Islet precursor cell (in vitro differentiated cells): ENCODE results near the gene IBTK.
"Not testable (repeated sequence)": the region's sequence is repeated elsewhere in the genome, so short reads cannot be mapped to it uniquely, and the experiment has no call there.

ENCODE experiments used
- DNase-seq: peaks from one replicate; pipeline ENCODE4 v3.0.0-alpha.2; 2018

The IBTK gene

DNA sequence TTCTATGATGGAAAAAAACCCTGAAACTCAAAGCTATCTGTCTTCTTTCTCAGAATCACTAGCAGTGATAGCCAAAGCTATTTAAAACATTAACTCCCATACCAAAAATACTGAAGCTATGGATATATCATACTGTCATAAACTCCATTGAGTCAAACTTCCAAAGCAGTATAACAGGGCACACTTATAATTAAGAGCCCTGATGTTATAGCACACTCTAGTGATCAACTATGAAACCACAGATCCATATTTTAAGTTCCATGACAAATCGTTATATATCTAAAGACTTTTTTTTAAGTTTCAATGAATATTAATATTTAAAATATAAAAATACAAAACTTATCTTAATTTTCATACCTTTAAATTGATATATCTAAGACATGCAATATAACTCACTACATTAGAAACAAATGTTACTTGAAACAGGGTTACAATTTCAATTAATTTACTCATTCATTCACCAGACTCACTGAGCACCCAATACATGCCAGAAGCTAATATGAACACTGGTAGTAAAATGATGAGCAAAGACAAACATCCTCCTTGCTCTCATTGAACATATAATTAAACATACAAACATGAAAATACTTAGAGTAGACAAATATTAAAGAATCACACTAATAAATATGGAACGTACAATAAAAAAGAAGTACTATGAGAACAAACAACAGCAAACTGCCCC is 69.3 kb downstream of the IBTK start:
- no peak for DNase-seq

DNA sequence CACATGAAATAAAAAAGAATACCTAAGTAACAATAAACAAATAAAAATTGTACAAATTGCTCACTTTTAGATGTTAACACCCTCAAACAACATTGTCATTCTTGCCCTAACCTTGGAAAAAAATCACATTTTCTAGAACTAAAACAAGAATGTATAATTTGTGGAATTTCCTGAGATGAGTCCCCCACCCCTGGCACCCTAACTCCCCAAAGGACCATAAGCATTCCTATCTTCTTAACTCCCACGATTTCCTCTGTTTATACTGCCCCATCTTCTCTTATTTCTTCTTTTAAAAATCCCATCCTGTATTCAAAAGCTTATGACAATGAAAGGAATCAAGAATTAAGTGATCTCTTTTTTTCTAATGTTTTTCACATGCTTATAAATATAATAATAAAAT is 70.9 kb downstream of the IBTK start:
- DNase-seq = no peak

DNA sequence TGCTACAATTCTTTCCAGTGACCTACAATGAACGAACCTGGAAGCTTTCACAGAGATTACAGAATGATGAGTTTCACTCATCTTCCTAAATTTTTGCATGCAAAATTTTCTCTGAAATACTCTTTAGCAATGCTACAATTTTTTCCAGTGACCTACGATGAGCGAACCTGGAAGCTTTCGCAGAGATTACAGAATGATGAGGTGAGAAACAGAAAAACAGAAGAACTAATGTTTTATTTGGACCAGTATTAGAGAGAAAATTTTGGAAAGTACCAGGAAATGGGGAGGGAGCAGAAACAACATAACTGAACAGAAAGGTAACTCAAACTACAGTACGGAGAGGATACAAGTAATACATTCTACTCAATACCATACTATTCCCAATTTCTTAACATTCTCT is 75.0 kb downstream of the IBTK start:
- no peak for DNase-seq

DNA sequence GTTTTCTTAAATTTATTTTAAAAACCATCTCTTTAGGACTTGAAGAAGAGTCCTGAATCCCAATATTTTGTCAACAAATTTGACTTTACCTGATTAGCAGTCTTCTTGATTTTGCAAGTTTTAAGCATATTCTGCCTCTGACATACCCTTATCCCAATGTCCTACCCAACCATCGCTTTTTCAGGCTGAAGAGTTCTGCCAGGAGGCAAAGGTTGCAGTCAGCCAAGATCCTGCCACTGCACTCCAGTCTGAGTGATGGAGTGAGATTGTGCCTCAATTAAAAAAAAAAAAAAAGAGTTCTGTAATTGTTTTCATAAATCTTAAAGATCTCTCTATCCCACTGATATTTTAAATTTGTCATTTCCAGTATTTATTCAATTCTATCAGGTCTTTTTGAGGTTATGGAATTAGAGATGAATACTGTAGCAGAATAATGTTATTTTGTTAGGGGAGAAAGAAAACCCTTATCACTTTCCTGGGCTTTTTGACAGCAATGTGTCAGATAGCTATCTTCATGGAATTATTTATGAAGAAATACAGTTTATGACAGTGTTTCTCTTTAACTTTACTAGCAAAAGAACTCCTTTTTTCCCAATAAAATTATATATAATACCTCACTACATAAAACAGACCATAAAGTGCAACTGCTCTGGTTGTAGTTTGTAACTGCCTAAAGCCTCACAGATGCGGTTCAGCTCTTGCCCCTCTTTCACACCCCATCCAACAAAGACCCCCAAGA is 78.2 kb downstream of the IBTK start:
- DNase-seq = no peak

DNA sequence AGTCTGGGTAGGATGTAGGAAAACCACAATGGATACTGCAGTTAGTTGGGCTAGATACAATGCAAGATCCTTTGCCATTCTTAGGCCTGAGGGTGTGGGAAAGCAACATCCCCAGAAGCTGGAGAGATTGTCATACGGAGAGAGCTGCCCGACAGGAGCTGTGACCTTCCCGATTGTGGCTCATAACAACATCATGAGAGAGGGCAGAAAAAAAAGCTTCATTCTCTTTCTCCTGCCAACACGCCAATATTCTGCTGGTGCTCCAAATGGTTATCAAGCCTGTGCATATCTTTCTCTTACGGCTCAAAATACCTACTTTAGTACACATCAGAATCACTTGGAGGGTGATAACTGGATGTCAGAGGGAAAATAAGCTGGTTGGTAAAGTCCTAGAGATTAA is 81.1 kb downstream of the IBTK start:
- no peak for DNase-seq

DNA sequence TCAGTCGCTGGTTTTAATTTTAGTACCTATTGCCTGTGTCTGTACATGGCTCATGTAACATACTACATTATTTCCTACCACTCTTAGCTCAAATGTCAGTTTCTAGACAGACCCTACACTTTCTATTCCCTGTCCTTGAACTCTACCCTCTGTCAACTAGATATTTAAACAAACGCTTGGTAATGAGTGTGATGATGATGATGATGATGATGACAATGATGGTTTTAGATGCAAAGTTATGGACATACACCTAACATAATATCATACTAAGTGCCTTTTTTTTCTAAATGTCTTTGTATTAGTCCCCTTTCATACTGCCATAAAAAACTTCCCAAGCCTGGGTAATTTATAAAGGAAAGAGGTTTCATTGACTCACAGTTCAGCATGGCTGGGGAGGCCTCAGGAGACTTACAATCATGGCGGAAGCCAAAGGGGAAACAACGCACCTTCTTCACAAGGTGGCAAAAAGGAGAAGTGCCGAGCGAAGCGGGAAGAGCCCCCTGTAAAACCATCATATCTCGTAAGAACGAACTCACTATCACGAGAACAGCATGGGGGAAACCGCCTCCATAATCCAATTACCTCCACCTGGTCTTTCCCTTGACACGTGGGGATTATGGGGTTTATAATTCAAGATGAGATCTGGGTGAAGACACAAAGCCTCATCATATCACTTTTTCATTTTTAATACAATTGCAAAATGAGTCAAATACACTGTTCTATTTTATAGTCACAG is 87.1 kb downstream of the IBTK start:
- DNase-seq = no peak

DNA sequence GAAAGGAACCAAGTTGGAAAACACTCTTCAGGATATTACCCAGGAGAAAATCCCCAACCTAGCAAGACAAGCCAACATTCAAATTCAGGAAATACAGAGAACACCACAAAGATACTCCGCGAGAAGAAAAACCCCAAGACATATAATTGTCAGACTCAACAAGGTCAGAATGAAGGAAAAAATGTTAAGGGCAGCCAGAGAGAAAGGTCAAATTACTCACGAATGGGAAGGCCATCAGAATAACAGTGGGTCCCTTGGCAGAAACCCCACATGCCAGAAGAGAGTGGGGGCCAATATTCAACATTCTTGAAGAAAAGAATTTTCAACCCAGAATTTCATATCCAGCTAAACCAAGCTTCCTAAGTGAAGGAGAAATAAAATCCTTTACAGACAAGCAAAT is 94.8 kb downstream of the IBTK start:
- not testable (repeated sequence) for DNase-seq

DNA sequence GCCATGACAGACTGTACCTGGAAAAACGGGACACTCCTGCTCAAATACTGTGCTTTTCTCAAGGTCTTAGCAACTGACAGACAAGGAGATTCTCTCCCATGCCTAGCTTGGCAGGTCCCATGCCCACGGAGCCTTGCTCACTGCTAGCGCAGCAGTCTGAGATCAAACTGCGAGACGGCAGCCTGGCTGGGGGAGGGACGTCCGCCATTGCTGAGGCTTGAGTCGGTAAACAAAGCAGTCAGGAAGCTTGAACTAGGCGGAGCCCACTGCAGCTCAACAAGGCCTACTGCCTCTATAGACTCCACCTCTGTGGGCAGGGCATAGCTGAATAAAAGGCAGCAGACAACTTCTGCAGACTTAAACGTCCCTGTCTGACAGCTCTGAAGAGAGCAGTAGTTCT is 96.4 kb downstream of the IBTK start:
- not testable (repeated sequence) for DNase-seq

DNA sequence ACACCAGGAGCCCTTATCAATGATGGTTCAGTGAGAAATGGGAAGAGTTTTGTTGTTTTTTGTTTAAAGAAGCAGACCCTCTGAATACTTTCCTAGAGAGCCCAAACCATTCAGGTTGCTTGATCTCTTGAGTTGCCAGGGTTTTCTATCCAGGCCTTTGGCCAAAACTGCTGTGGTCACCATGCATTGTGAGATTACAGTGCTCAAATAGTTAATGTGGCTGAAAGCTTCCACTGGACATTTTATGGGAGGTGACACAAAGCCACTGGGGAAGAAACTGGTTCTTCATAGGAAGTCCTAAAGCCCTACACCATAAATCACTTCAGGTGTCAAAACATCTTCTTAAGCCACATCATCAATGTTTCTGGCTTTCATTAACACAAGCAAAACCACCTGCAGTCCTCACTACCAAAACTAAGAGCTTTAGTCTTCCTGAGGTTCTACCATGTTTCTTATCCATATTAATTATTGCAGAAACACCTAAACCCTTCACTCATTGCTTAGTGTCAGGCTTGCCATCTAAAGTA is 101.6 kb downstream of the IBTK start:
- DNase-seq = no peak

DNA sequence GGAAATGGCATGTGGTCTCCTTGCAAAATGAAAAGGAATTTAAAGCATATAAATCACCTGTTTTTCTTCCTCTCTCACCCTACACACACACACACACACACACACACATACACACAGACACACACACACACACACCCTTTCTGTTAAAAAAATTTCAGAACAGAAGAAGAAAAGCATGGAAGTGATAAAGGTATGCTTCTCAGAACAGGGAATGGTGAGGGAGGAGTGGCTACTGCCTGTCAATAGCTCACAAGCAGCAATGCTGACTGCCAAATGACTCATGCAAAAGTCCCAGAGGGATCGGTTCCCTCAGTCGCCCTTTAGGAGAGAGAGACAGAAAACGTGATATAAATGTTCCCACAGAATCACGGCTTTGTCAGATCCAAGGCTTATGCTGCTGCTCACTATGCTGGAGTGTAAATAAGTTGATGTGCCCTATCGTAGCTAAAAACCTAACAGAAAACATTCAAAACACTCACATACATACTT is 102.6 kb downstream of the IBTK start:
- peak; percentile 84 for DNase-seq

DNA sequence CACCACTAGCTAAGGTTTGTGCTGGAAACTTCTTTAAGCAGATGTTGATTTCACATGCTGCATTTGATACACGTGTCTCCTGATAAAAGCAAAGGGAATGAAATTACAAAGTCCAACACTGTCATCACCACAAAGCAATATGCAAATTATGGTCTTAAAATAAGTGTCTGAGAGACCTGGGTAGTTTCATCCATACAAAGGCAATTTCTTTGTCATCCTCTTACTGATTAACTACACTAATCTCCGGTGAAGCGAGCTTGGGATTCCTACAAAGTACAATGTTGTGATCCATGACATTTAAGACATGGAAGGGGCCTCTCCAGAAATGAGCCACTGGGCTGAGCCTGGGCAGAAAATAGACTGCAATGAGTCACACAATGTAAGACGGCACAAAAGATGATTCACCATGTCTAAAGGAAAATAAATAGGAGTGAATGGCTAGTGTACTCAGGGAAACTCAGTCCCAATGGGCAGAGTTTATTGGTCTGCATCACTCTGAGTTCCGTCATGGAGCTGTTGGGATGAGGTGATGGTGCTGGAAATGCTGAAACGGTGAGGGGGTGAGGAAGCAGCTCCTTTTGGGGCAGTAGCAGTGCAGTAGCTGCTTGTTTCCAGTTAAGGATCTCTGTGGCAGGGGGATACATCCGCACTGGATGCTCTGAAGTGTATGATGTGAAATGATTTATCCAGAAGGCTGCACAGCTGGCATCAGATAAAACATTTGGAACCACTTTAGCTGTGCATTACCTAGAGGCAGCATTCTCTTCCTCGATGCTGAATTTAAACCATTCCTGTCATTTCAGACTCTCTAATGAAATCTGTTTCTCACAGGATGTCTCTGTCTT is 103.3 kb downstream of the IBTK start:
- DNase-seq = peak; percentile 72

DNA sequence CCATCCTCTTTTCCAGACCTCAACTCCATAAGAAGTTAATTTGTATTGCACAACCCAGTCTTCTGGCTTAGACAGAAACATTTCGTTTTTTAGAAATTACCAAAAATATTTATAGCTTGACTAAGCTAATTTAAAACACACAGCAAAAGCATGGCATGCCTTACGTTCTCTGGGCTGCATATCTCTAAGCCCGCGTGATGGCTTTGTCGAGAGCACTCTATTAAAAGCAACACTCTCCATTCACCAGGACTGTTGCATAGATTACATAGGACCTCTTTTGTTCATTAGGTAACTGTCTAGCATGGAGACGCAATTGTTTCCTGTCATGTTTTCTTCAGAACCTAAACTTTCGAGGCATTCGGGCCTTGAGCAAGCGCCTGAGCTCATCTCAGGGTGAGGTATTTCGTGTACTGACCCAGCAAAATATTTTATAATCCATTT is 104.5 kb downstream of the IBTK start:
- DNase-seq = no peak

DNA sequence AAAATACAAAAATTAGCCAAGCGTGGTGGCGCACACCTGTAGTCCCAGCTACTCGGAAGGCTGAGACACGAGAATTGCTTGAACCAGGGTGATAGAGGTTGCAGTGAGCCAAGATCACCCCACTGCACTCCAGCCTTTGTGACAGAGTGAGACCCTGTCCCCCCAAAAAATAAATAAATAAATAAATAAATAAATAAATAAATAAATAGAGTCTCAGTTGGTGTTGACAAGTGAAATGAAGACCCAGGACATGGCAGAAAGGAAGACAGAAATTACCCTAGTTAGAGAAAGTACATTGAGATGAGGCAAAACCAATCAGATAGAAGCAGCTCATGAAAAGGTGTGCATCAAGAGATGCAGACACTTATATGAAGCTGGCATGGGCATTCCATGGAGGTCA is 105.0 kb downstream of the IBTK start:
- no peak for DNase-seq

DNA sequence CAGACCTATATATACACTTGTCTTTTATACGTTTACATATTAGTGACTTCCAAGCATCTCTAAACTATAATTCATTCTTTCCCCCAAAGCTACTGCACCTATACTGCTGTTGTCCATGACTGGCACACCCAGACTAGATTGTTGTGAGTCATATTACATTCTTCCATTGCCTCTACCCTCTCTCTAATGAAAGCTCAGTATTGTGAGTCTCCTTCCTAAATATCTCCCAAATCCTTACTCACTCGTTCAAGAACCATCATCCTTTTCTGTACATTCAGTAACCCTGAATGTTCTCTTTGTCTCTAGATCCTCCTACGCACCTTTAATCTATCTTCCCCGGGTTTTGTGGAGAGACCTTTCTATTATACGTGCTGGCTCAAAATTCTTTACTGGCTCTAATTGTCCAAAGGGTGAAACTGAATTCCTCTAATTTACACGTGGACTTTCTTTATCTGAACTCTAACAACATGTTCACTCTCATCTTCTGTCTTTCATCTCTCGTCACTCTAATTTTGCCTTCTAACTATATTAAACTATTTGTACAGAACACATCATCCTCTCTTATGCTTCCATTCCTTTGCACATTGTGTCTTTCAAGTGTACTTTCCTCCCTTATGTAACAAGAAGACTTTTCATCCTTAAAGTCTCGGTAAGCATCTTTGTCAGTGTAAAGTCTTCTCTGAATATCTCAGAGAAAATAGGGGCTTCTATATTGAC is 109.3 kb downstream of the IBTK start:
- DNase-seq = no peak

DNA sequence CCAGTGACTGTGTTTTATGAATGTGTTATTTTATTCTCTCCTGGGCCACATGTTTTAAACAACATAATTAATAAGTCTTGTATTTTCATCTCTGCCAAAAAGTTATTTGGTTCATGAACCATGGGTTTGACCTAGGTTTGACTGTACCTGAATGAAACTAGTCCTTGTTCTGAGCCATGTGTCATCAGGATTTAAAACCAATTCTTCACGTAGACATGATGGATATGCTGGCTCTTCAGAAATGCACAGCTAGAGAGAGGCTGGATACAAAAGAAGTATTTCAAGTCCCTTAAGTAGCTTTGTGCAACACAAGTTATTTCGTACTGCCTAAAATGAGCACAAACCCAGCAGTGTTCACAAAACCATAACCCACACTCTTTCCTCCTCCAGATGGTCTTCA is 116.1 kb downstream of the IBTK start:
- DNase-seq = no peak

DNA sequence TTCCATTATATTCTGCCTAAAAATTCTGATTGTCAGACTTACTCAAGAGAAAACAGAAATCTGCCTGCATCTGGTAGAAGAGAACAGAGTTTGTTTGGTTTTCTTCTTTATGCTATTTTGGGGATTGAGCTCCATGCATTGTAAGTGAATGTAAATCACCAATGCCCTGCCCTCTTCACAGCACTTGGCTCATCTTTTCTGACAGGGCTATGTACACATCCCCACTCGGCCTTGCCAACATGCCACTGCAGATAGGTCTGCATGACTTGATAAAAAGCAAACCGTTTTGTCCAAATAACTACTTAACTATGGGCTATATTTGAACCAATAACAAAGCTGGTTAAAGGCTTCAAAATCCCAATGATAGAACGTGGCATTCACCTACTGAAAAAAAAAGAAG is 117.7 kb downstream of the IBTK start:
- DNase-seq = no peak

DNA sequence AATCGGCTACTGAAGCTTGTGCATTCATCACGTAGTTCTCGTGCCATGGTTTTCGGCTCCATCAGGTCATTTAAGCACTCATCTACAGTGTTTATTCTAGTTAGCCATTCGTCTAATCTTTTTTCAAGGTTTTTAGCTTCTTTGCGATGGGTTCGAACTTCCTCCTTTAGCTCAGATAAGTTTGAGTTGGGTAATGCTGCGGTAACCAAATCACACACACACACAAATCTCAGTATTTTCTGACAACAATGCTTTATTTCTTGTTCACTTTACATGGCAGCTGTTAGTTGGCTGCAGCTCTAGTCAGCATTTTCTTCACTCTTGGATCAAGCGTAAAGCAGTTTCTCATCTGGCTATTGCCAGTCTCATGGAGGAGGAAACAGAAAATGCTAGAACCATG is 118.6 kb downstream of the IBTK start:
- DNase-seq = not testable (repeated sequence)

DNA sequence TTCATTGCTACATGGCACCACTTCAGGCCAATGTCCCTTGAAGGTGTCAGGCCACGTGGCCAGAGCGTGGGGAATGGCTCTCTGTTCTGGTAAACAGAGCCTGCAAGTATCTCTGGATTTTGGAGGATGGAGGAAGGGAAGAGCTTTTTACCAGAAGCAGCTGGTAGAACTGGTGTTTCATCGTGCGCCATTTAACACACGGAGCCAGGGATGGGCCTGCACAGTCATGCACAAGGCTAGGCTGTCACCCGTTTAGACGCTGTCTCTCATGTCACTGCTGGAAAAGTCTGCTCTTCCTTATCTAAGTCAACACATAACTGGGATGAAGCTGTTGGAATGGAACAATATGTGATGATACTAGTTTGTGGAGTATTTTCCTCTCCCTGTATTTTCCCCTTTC is 123.9 kb downstream of the IBTK start:
- DNase-seq = no peak
